HepG2 (cell line): ENCODE results near the gene GRK4. TPM values are rescaled to one million over a fixed set of nuclear protein-coding genes. Genes with fewer than 3 reads are reported as not detected.

Experiments
- ATAC-seq: fragments of 200-7000 bp; cut with Tn5 transposase; 3 replicates; pipeline ENCODE4 v1.9.1; 2020; ENCODE audit warnings: mild to moderate bottlenecking, moderate library complexity
- BruUV-seq: library from RNA; stranded (reverse); fragments of 400-500 nt; replicated peaks from 2 replicates; lab custom pipeline; 2021; lab: Mats Ljungman, UMichigan
- CTCF ChIA-PET: fragments of 300-600 bp; formaldehyde crosslinking; extraction: SDS; loops from one replicate; lab custom pipeline; 2021; ENCODE audit warnings: low total read pairs, inconsistent platforms, low intra/inter-chr PET ratio; lab: Yijun Ruan, JAX
- POLR2A ChIA-PET: fragments of 350-600 bp; sonication (Branson Sonifier 250); formaldehyde crosslinking; loops from one replicate; lab custom pipeline; 2020; ENCODE audit warnings: antibody characterized with exemption, inconsistent platforms; lab: Yijun Ruan, JAX
- DNase-seq: peaks from one replicate; pipeline ENCODE4 v3.0.0-alpha.2; 2015; ENCODE audit warnings: low spot score
- FAIRE-seq: peaks from 3 replicates; lab custom pipeline; 2011; peaks lifted over from hg19 to GRCh38; lab: Jason Lieb, UNC
- H2AFZ ChIP-seq: one replicate; pipeline ENCODE4 v1.6.1; 2011; ENCODE audit warnings: low read length, inconsistent platforms
- H3K27ac ChIP-seq: fragments of 300-600 bp; 3 replicates; pipeline ENCODE4 v1.8.0; 2011; ENCODE audit warnings: mixed run types, mild to moderate bottlenecking, mixed read lengths, low read length, inconsistent platforms; ENCODE audit not compliant: insufficient read depth; ENCODE audit errors: extremely low read length
- H3K27me3 ChIP-seq, 2 experiments: fragments of 200-600 bp in 1 of 2; 2 replicates in 1 of 2; 3 replicates in 1 of 2; pipeline versions ENCODE4 v1.6.0 to v1.8.0; 2011; ENCODE audit warnings: low read length in 2 of 2, mild to moderate bottlenecking in 2 of 2, moderate library complexity in 2 of 2, inconsistent platforms in 1 of 2; ENCODE audit not compliant: insufficient read depth in 2 of 2, control insufficient read depth in 1 of 2
- H3K36me3 ChIP-seq, 2 experiments: fragments of 200-600 bp in 1 of 2; replicated peaks in 1 of 2; 2 replicates in 1 of 2; 3 replicates in 1 of 2; pipeline versions ENCODE4 v1.5.1 to v1.8.0; 2011; ENCODE audit warnings: low read length in 2 of 2, inconsistent platforms in 1 of 2; ENCODE audit not compliant: insufficient read depth in 2 of 2, control insufficient read depth in 1 of 2
- H3K4me1 ChIP-seq: 2 replicates; pipeline ENCODE4 v1.5.1; 2012; ENCODE audit warnings: low read length, inconsistent platforms; ENCODE audit not compliant: insufficient read depth
- H3K4me2 ChIP-seq: 2 replicates; pipeline ENCODE4 v1.6.0; 2011; ENCODE audit warnings: low read depth, low read length, inconsistent platforms
- H3K4me3 ChIP-seq, 3 experiments: fragments of 200-600 bp in 1 of 3; sonication (generic), shearing (Covaris generic) in 1 of 3; replicated peaks in 1 of 3; 2 replicates each; pipeline ENCODE4 v1.5.1; 2011 to 2016; ENCODE audit warnings: low read length in 3 of 3, inconsistent platforms in 2 of 3, low read depth in 2 of 3, mild to moderate bottlenecking in 2 of 3, control low read depth in 1 of 3, mixed read lengths in 1 of 3; ENCODE audit not compliant: insufficient read depth in 1 of 3
- H3K79me2 ChIP-seq: one replicate; pipeline ENCODE4 v1.6.1; 2011; ENCODE audit warnings: low read length, inconsistent platforms; ENCODE audit not compliant: insufficient read depth
- H3K9ac ChIP-seq: 2 replicates; pipeline ENCODE4 v1.6.0; 2011; ENCODE audit warnings: mild to moderate bottlenecking, low read depth, low read length, inconsistent platforms; ENCODE audit not compliant: insufficient read depth
- H3K9me3 ChIP-seq: 2 replicates; pipeline ENCODE4 v1.5.1; 2012; ENCODE audit warnings: mild to moderate bottlenecking, low read length
- H4K20me1 ChIP-seq: 2 replicates; pipeline ENCODE4 v1.6.0; 2011; ENCODE audit warnings: inconsistent platforms, mild to moderate bottlenecking, low read length, moderate library complexity; ENCODE audit not compliant: insufficient read depth
- GPN1 ChIP-seq: sonication (generic); formaldehyde crosslinking; IDR thresholded peaks from 2 replicates; pipeline ENCODE4 v1.5.1; 2020; ENCODE audit warnings: missing genetic modification reagents, borderline replicate concordance
- HNF4G ChIP-seq, 2 experiments: sonication (generic) in 1 of 2; formaldehyde crosslinking in 1 of 2; IDR thresholded peaks; 2 replicates each; pipeline versions ENCODE4 v1.4.0 to v1.6.1; 2011 to 2020; ENCODE audit warnings: borderline replicate concordance in 2 of 2, low read depth in 2 of 2, mild to moderate bottlenecking in 2 of 2, low read length in 1 of 2, missing genetic modification reagents in 1 of 2, moderate library complexity in 1 of 2
- KDM2A ChIP-seq: sonication (generic); formaldehyde crosslinking; IDR thresholded peaks from 2 replicates; pipeline ENCODE4 v1.4.0; 2020; ENCODE audit warnings: low read depth, missing genetic modification reagents, borderline replicate concordance
- MLLT10 ChIP-seq: sonication (generic); formaldehyde crosslinking; IDR thresholded peaks from 2 replicates; pipeline ENCODE4 v1.4.0; 2020; ENCODE audit warnings: missing genetic modification reagents
- MTF1 ChIP-seq: sonication (generic); formaldehyde crosslinking; IDR thresholded peaks from 2 replicates; pipeline ENCODE4 v1.5.0; 2020; ENCODE audit warnings: missing genetic modification reagents
- NFKB2 ChIP-seq: sonication (generic); formaldehyde crosslinking; IDR thresholded peaks from 2 replicates; pipeline ENCODE4 v1.4.0; 2020; ENCODE audit warnings: missing genetic modification reagents, borderline replicate concordance
- ZNF251 ChIP-seq: sonication (generic); formaldehyde crosslinking; IDR thresholded peaks from 2 replicates; pipeline ENCODE4 v1.9.0; 2021; ENCODE audit warnings: mild to moderate bottlenecking, missing genetic modification reagents
- ZNF362 ChIP-seq: sonication (generic); formaldehyde crosslinking; IDR thresholded peaks from 2 replicates; pipeline ENCODE4 v1.4.0; 2020; ENCODE audit warnings: missing genetic modification reagents, mild to moderate bottlenecking, borderline replicate concordance
- WGBS: methylation state at CpG from one replicate; pipeline ENCODE4 v1.1.6; 2017; ENCODE audit warnings: low lambda C conversion rate; 5-methylcytosine and 5-hydroxymethylcytosine counted together
- in situ Hi-C: cut with HindIII; loops from 2 replicates; pipeline ENCODE4 v1.10.0; 2017; ENCODE audit warnings: low pct_unique_long_range_greater_than_20kb; ENCODE audit not compliant: extremely low pct_ligation_motif_present
- intact Hi-C: fragments of 100-400 bp; cut with micrococcal nuclease; formaldehyde crosslinking; loops from one replicate; pipeline ENCODE4 v1.10.0; 2022; ENCODE audit not compliant: unreplicated experiment
- polyA plus RNA-seq, 8 experiments: library from polyadenylated mRNA; depleted of rRNA in 3 of 8; stranded (reverse) in 7 of 8; unstranded in 1 of 8; fragments of >200 nt; fragmentation: Illumina TruSeq in 4 of 8; extraction: Trizol in 4 of 8; gene quantifications; 2 replicates each; pipeline versions ENCODE4 v1.2.1 to v1.2.3, GENCODE V29; 2011 to 2016; ENCODE audit warnings: low read depth in 4 of 8, missing spikeins in 1 of 8, mixed read lengths in 1 of 8; ENCODE audit not compliant: insufficient read depth in 1 of 8
- total RNA-seq, 5 experiments: library from RNA; depleted of rRNA; stranded (reverse); fragments of >200 nt; fragmentation: Illumina TruSeq; extraction: Trizol; gene quantifications; 2 replicates each; pipeline ENCODE4 v1.2.3, GENCODE V29; 2016; ENCODE audit warnings: low read depth in 1 of 5
- TF ChIP-seq, protein P1 (sequence below): sonication (generic); formaldehyde crosslinking; IDR thresholded peaks from 2 replicates; pipeline ENCODE4 v1.5.1; 2020; ENCODE audit warnings: mild to moderate bottlenecking, missing genetic modification reagents

The GRK4 gene
- total and polyA plus RNA-seq, 2 of the 13 experiments (the other 11 are each of a cell fraction or from before 2014, with no cell fraction given): 1.8 to 2.0 TPM

DNA sequence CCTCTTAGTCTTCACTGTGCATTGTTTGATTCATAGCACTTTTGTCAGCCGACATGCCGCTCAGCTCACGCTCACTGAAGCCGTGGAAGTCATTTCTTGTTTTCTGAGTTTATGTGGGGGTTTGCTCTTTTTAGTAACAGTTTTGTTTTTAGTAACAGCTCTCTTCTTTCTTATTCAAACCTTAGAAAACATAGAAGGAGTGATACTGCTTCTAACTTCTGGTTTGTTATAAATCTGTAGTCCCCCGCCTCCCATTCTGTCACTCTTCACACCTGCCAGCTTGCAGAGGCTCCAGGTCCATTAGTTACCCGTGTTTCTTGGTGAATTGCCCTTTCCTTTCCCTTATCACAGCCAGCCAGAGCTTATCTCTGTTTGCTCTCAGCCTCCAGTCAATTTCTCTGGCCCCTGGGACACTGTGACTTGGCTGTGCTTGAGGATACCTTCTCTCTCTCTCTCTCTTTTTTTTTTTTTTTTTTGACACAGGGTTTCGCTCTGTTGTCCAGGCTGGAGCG is 50.5 kb downstream of the GRK4 start:
- Histone ChIP-seq H3K36me3 (no peaks in the 10 kb centered on the region), H3K4me3 (no peak overlapping the region), H3K9ac (no peak overlapping the region), H3K79me2 (no peaks in the 10 kb centered on the region), H3K9me3 (no peaks in the 10 kb centered on the region), H3K4me1 (peaks cover 28% of the 10 kb centered on the region), H4K20me1 (no peaks in the 10 kb centered on the region), H3K27ac (no peak overlapping the region), H3K4me2 (0 out of 2 replicates have a peak overlapping the region, but pooled peaks have one; percentile 2), H3K27me3 (peaks cover 2 to 24% of the 10 kb centered on the region in 2 experiments), H2AFZ (no peak overlapping the region)
- ATAC-seq (peak; percentile 47), DNase-seq (peak; percentile 23), FAIRE-seq (no peak)
- TF ChIP-seq MLLT10 (CRISPR knock-in tag): no peak
- TF ChIP-seq ZNF362 (CRISPR knock-in tag): peak; percentile 77; the same call in 1 of the 2 replicates
- TF ChIP-seq GPN1 (CRISPR knock-in tag): no peak
- TF ChIP-seq NFKB2 (CRISPR knock-in tag): no peak
- ChIA-PET POLR2A (no interaction called here), CTCF (no interaction called here)
- in situ Hi-C loops (no loop called here), intact Hi-C loops (no loop called here)
- BruUV-seq: no TSS peak
- 11% methylated on average over 8 of the region's 8 CpGs for WGBS

- Histone ChIP-seq H3K36me3 (no peaks in the 10 kb centered on the region), H3K27ac (no peak overlapping the region), H3K4me3 (no peak overlapping the region), H3K9me3 (no peaks in the 10 kb centered on the region), H3K79me2 (no peaks in the 10 kb centered on the region), H3K27me3 (peaks cover 3 to 39% of the 10 kb centered on the region in 2 experiments), H3K9ac (no peak overlapping the region), H3K4me1 (no peaks in the 10 kb centered on the region), H2AFZ (no peak overlapping the region), H3K4me2 (no peak overlapping the region), H4K20me1 (no peaks in the 10 kb centered on the region)
- ATAC-seq (no peak), FAIRE-seq (no peak), DNase-seq (no peak)
- ChIA-PET POLR2A (no interaction called here), CTCF (no interaction called here)
- 23% methylated on average over 4 of the region's 4 CpGs for WGBS
- in situ Hi-C loops (no loop called here), intact Hi-C loops (no loop called here)
- BruUV-seq: no TSS peak
- TF ChIP-seq KDM2A (CRISPR knock-in tag): no peak
- TF ChIP-seq HNF4G (IDR thresholded peaks at IDR 0.05; ENCODE audit: borderline replicate concordance, low read depth, low read length): no peak
- no peak for TF ChIP-seq HNF4G (CRISPR knock-in tag; IDR thresholded peaks at IDR 0.05; ENCODE audit: borderline replicate concordance, low read depth)
- TF ChIP-seq, protein P1, sequence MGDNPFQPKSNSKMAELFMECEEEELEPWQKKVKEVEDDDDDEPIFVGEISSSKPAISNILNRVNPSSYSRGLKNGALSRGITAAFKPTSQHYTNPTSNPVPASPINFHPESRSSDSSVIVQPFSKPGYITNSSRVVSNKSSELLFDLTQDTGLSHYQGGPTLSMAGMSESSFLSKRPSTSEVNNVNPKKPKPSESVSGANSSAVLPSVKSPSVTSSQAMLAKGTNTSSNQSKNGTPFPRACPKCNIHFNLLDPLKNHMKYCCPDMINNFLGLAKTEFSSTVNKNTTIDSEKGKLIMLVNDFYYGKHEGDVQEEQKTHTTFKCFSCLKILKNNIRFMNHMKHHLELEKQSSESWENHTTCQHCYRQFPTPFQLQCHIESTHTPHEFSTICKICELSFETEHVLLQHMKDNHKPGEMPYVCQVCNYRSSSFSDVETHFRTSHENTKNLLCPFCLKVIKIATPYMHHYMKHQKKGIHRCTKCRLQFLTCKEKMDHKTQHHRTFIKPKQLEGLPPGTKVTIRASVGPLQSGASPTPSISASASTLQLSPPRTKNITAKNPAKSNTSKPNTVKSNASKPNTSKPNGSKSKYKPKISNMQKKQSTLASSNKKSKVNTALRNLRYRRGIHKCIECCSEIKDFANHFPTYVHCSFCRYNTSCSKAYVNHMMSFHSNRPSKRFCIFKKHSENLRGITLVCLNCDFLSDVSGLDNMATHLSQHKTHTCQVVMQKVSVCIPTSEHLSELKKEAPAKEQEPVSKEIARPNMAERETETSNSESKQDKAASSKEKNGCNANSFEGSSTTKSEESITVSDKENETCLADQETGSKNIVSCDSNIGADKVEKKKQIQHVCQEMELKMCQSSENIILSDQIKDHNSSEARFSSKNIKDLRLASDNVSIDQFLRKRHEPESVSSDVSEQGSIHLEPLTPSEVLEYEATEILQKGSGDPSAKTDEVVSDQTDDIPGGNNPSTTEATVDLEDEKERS: no peak
- TF ChIP-seq ZNF251 (CRISPR knock-in tag): no peak
- TF ChIP-seq MTF1 (CRISPR knock-in tag): no peak
These were observed 53.6 kb downstream of the GRK4 start for GRCh38 chr4:3016961-3017360.
